ENCODE results near the gene FAM107B. TPM values are rescaled to one million over a fixed set of nuclear protein-coding genes. Genes with fewer than 3 reads are reported as not detected.

Gene FAM107B
- total RNA-seq, 4 donors from 2014 or later, result 19.5 to 35.2 (median 25.6) TPM

GRCh38 chr10:14703631-14704001 is 71.1 kb downstream of the FAM107B start:
- no peak overlapping the region for H3K4me3 ChIP-seq
- H3K4me1 ChIP-seq, result no peaks in the 10 kb centered on the region
- no peaks in the 10 kb centered on the region for H3K27me3 ChIP-seq
- WGBS, result 63% methylated on average over 3 of the region's 3 CpGs
- no peaks in the 10 kb centered on the region for H3K36me3 ChIP-seq
- no peaks in the 10 kb centered on the region for H3K9me3 ChIP-seq
- H3K27ac ChIP-seq, result no peak overlapping the region
- no peak for DNase-seq (ENCODE audit: low spot score in 2 of 2)
- TF ChIP-seq EP300 (IDR thresholded peaks at IDR 0.05) (no peak), CTCF (IDR thresholded peaks at IDR 0.05) (no peak), POLR2AphosphoS5 (IDR thresholded peaks at IDR 0.05) (no peak), POLR2A (IDR thresholded peaks at IDR 0.05) (no peak)

GRCh38 chr10:14701466-14701865 is 73.2 kb downstream of the FAM107B start:
- 76% methylated on average over 7 of the region's 7 CpGs for WGBS

GRCh38 chr10:14700546-14700945 is 74.2 kb downstream of the FAM107B start:
- Histone ChIP-seq H3K4me3 (no peak overlapping the region), H3K27me3 (no peaks in the 10 kb centered on the region), H3K36me3 (no peaks in the 10 kb centered on the region), H3K4me1 (no peaks in the 10 kb centered on the region), H3K9me3 (no peaks in the 10 kb centered on the region), H3K27ac (no peak overlapping the region)
- no peak for DNase-seq (ENCODE audit: low spot score in 2 of 2)
- TF ChIP-seq POLR2AphosphoS5 (IDR thresholded peaks at IDR 0.05), result no peak
- TF ChIP-seq EP300 (IDR thresholded peaks at IDR 0.05), result no peak
- no peak for TF ChIP-seq POLR2A (IDR thresholded peaks at IDR 0.05)
- no peak for TF ChIP-seq CTCF (IDR thresholded peaks at IDR 0.05)
- 44% methylated on average over 1 of the region's 1 CpG for WGBS

More at GRCh38 chr10:14701466-14701865, 73.2 kb downstream of the FAM107B start:
- no peaks in the 10 kb centered on the region for H3K4me1 ChIP-seq
- no peak overlapping the region for H3K27ac ChIP-seq
- no peak overlapping the region for H3K4me3 ChIP-seq
- no peaks in the 10 kb centered on the region for H3K36me3 ChIP-seq
- H3K27me3 ChIP-seq, result no peaks in the 10 kb centered on the region
- DNase-seq (ENCODE audit: low spot score in 2 of 2), result no peak
- TF ChIP-seq POLR2A (IDR thresholded peaks at IDR 0.05), result no peak
- no peak for TF ChIP-seq POLR2AphosphoS5 (IDR thresholded peaks at IDR 0.05)
- TF ChIP-seq EP300 (IDR thresholded peaks at IDR 0.05), result no peak
- no peak for TF ChIP-seq CTCF (IDR thresholded peaks at IDR 0.05)
- no peaks in the 10 kb centered on the region for H3K9me3 ChIP-seq

GRCh38 chr10:14699482-14699881 is 75.2 kb downstream of the FAM107B start:
- no peaks in the 10 kb centered on the region for H3K9me3 ChIP-seq
- H3K36me3 ChIP-seq, result no peaks in the 10 kb centered on the region
- H3K4me3 ChIP-seq, result no peak overlapping the region
- no peaks in the 10 kb centered on the region for H3K4me1 ChIP-seq
- no peak overlapping the region for H3K27ac ChIP-seq
- 91% methylated on average over 4 of the region's 4 CpGs for WGBS
- DNase-seq (ENCODE audit: low spot score in 2 of 2), result no peak
- H3K27me3 ChIP-seq, result no peaks in the 10 kb centered on the region
- no peak for TF ChIP-seq EP300 (IDR thresholded peaks at IDR 0.05)
- TF ChIP-seq CTCF (IDR thresholded peaks at IDR 0.05), result no peak
- no peak for TF ChIP-seq POLR2A (IDR thresholded peaks at IDR 0.05)
- TF ChIP-seq POLR2AphosphoS5 (IDR thresholded peaks at IDR 0.05), result no peak

- Histone ChIP-seq H3K27me3 (no peaks in the 10 kb centered on the region), H3K4me1 (no peaks in the 10 kb centered on the region), H3K27ac (no peak overlapping the region), H3K36me3 (no peaks in the 10 kb centered on the region), H3K9me3 (no peaks in the 10 kb centered on the region), H3K4me3 (no peak overlapping the region)
- WGBS, result 54% methylated on average over 3 of the region's 3 CpGs
- TF ChIP-seq POLR2A (IDR thresholded peaks at IDR 0.05), result no peak
- TF ChIP-seq CTCF (IDR thresholded peaks at IDR 0.05), result no peak
- TF ChIP-seq EP300 (IDR thresholded peaks at IDR 0.05), result no peak
- TF ChIP-seq POLR2AphosphoS5 (IDR thresholded peaks at IDR 0.05), result no peak
- no peak for DNase-seq (ENCODE audit: low spot score in 2 of 2)
Observed at GRCh38 chr10:14698829-14699170, 75.9 kb downstream of the FAM107B start.

All from suprapubic skin (tissue), 4 donors.